Ishikawa (cell line): ENCODE measurements around the gene WDR45.

ENCODE experiments used
- CEBPB ChIP-seq: IDR thresholded peaks from 2 replicates; pipeline ENCODE4 v1.6.1; 2012
- CREB1 ChIP-seq: IDR thresholded peaks from 2 replicates; pipeline ENCODE4 v1.6.1; 2012; ENCODE audit warnings: low read depth
- EGR1 ChIP-seq: IDR thresholded peaks from 2 replicates; pipeline ENCODE4 v1.6.1; 2012
- EP300 ChIP-seq: IDR thresholded peaks from 2 replicates; pipeline ENCODE4 v1.6.1; 2012; ENCODE audit warnings: borderline replicate concordance
- FOXM1 ChIP-seq: IDR thresholded peaks from 2 replicates; pipeline ENCODE4 v1.6.1; 2012; ENCODE audit warnings: low read depth, borderline replicate concordance
- MAX ChIP-seq: IDR thresholded peaks from 2 replicates; pipeline ENCODE4 v1.6.1; 2012
- NFIC ChIP-seq: IDR thresholded peaks from 2 replicates; pipeline ENCODE4 v1.6.1; 2012
- RAD21 ChIP-seq: IDR thresholded peaks from 2 replicates; pipeline ENCODE4 v1.6.1; 2012; ENCODE audit warnings: low read depth
- REST ChIP-seq: IDR thresholded peaks from 2 replicates; pipeline ENCODE4 v1.6.1; 2012; ENCODE audit warnings: low read depth, mild to moderate bottlenecking
- TAF1 ChIP-seq: IDR thresholded peaks from 2 replicates; pipeline ENCODE4 v1.6.1; 2012; ENCODE audit warnings: low read depth, mild to moderate bottlenecking
- TCF12 ChIP-seq: IDR thresholded peaks from 2 replicates; pipeline ENCODE4 v1.6.1; 2012; ENCODE audit warnings: low read depth
- TEAD4 ChIP-seq: IDR thresholded peaks from 2 replicates; pipeline ENCODE4 v1.6.1; 2012
- USF1 ChIP-seq: IDR thresholded peaks from 2 replicates; pipeline ENCODE4 v1.6.1; 2012
- YY1 ChIP-seq: IDR thresholded peaks from 2 replicates; pipeline ENCODE4 v1.6.1; 2012; ENCODE audit warnings: low read depth
- ZBTB7A ChIP-seq: IDR thresholded peaks from 2 replicates; pipeline ENCODE4 v1.6.1; 2012; ENCODE audit warnings: low read depth

WDR45 gene

DNA sequence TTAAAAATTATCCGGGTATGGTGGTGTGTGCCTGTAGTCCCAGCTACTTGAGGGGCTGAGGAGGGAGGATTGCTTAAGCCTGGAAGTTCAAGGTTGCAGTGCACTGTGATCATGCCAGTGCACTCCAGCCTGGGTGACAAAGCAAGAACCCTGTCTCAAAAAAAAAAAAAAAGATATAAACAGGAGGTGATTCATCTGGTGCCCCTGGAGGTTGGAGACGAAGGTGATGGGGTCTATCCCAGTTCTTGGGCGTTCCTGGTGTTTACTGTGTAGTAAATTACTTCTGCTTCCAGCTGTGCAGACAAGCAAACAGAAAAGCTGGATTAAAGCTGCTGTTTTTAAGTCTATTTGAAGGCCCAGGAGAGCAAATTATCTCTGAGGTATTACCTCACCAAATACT, 23.9 kb upstream of the WDR45 start:
- TF ChIP-seq MAX (no peak), RAD21 (no peak), CREB1 (no peak), TEAD4 (no peak), NFIC (no peak), CEBPB (no peak), ZBTB7A (no peak), EGR1 (no peak), FOXM1 (no peak), TCF12 (no peak), YY1 (no peak), REST (no peak), USF1 (no peak), EP300 (no peak)

DNA sequence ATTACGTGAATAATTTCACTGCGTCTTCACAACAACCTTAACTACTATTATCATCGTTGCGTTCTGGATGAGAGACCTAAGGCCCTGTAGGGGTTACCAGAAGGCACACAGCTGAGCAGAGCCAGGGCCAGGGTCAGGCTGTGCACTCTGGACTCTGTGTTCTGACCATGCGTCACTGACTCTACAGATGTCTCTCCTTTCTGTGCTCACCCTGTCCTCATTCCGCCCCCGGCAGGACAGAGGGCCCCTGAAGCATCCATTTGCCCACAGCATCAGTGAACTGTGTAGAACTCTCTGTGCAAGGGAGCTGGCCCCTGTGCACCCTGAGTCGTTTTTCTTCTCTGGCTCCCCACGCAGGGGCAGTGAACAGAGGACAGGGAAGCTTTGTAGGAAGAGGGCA, 22.5 kb upstream of the WDR45 start:
- TF ChIP-seq EGR1 (no peak), FOXM1 (no peak), TCF12 (no peak), MAX (no peak)

DNA sequence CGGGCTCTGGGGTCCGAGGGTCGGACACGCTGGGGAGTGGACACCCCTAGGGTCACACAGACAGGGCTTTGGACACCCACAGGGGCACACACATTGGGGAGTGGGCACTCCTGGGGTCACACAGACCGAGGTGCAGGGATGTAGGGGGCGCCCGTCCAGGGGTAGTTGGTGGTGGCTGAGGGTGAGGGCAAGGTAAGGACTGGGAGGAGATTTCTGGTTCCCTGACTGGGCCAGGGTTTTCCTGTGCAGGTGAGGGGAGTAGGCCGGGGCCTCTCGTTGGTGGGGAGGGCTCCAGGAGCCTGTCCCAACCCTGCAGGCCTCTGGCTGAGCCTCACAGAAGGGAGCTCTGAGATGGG, 21.9 kb upstream of the WDR45 start:
- TF ChIP-seq EP300 (no peak), ZBTB7A (no peak), EGR1 (no peak), CEBPB (no peak), MAX (no peak)

GRCh38 chrX:49100704-49101628, 21.3 kb upstream of the WDR45 start:
- TF ChIP-seq FOXM1 (no peak), RAD21 (no peak), MAX (peak; percentile 24; the same call in 1 of the 2 replicates), TAF1 (peak; percentile 50; the same call in 1 of the 2 replicates), TCF12 (no peak)

DNA sequence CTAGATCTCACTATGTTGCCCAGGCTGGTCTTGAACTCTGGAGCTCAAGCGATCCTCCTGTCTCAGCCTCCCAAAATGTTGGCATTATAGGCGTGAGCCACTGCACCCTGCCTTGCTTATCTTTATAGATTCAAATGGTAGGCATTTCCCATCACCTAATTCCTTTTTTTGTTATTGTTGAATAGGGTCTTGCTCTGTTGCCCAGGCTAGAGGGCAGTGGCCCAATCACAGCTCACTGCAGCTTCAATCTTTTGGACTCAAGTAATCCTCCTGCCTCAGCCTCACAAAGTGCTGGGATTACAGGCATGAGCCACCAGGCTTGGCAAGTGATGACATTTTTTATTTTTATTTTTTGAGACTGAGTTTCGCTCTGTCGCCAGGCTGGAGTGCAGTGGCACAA, 16.7 kb upstream of the WDR45 start:
- TF ChIP-seq TAF1 (no peak), USF1 (no peak)

- TF ChIP-seq MAX: no peak
- TF ChIP-seq TAF1: no peak
- TF ChIP-seq NFIC: no peak
- TF ChIP-seq RAD21: no peak
- TF ChIP-seq EP300: no peak
- TF ChIP-seq TCF12: no peak
- TF ChIP-seq EGR1: no peak
- no peak for TF ChIP-seq YY1
- no peak for TF ChIP-seq FOXM1
- TF ChIP-seq USF1: no peak
- no peak for TF ChIP-seq CEBPB
- TF ChIP-seq ZBTB7A: no peak
- no peak for TF ChIP-seq CREB1
- no peak for TF ChIP-seq TEAD4
- TF ChIP-seq REST: no peak
These were observed 9.9 kb upstream of the WDR45 start for GRCh38 chrX:49089553-49089952.
